Esophagus mucosa (tissue), 1 donor: ENCODE data around the gene TRIM25. TPM values are rescaled to one million over a fixed set of nuclear protein-coding genes. Genes with fewer than 3 reads are reported as not detected.

Source experiments
- ATAC-seq: fragments of 200-7000 bp; cut with Tn5 transposase; one replicate; pipeline ENCODE4 v1.9.1; 2020
- total RNA-seq: library from RNA; stranded (reverse); gene quantifications from one replicate; pipeline ENCODE4 v1.2.4, GENCODE V29; 2023
- donor health status: DM: yes; HTN: yes; CAD: no.

TRIM25 gene
- total RNA-seq, 1 donor from 2014 or later, result 50.6 TPM

DNA sequence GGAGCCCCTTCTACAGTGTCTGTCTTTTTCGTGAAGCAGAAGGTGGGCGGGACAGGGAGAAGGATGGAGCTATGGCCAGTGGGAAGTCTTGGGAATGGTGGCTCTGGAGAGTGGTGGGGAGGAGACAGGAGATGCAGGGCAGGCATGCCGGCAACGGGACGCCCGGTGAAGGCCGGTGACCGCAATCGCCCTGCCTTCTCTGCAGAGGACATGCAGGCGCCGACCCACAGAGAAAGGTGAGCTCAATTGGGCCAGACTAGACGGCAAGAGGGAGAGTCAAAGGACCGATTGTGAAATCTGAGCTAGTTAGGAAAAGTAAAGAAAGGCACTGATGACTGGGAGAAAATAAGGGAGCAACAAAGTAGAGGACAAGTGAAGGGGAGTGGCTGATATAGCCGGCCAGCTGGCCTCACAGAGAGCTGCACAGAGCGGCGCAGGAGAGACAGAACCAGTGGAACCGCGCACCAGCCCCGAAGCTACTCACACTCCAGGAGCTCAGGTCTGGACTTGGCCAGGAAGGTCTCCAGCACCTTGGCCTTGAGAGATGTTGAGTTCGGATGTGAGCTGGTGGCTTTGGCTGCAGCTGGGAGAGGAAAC lies 18.9 kb downstream of the TRIM25 start:
- no peak for ATAC-seq

DNA sequence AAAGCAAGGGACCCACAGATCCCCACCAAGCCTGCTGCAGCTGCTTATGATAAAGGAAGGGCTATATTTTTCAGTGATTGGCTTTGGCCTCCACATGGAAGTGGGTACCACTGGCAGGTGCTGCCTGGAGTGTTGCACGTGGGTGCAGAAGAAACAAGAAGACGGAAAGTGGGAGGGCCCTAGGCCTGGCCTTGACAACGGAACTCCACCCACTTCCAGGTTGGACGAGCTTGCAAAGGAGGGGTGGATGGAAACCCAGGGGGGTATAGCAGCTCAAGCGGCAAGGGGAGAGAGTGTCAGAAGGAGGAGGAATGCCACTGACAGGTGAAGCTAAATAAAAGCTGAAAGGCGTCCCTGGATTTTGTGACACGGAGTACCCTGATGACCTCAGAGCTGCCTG lies 20.3 kb downstream of the TRIM25 start:
- ATAC-seq, result no peak

DNA sequence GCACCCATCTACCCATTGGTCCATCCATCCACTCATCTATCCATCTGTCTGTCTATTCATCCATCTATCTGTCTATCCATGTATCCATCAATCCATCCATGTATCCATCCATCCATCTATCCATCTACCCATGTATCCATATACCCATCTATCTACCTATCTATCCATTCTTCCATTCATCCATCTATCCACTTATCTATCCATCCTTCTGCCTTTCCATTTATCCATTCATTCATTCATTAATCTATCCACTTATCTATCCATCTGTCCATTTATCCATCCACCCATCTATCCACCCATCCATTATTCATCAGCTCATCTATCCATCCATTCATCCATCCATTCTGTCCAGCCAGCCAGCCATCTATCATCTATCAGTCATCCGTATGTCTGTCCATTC lies 21.5 kb downstream of the TRIM25 start:
- no peak for ATAC-seq

GRCh38 chr17:56891751-56892150 lies 22.1 kb downstream of the TRIM25 start:
- ATAC-seq, result no peak

GRCh38 chr17:56890906-56891674 lies 22.8 kb downstream of the TRIM25 start:
- no peak for ATAC-seq

DNA sequence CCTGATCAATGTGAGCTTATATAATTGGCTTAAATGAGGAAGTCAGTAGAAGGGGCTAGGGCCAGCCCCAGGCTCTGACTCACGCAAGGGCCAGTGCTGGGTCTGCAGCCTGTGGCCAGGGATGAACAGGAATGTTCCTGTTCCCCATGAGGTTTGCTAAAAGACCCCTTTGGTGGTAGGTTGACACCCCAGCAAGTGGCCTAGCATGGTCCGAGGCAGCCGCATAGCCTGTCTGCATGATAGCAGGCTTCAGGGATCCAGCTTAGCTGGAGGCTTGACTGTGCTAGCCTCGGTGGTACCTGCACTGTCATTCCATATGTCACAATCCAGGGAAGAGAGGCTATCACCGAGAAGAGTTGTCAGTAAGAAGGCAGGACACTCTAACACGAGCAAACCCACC lies 23.5 kb downstream of the TRIM25 start:
- ATAC-seq, result no peak

DNA sequence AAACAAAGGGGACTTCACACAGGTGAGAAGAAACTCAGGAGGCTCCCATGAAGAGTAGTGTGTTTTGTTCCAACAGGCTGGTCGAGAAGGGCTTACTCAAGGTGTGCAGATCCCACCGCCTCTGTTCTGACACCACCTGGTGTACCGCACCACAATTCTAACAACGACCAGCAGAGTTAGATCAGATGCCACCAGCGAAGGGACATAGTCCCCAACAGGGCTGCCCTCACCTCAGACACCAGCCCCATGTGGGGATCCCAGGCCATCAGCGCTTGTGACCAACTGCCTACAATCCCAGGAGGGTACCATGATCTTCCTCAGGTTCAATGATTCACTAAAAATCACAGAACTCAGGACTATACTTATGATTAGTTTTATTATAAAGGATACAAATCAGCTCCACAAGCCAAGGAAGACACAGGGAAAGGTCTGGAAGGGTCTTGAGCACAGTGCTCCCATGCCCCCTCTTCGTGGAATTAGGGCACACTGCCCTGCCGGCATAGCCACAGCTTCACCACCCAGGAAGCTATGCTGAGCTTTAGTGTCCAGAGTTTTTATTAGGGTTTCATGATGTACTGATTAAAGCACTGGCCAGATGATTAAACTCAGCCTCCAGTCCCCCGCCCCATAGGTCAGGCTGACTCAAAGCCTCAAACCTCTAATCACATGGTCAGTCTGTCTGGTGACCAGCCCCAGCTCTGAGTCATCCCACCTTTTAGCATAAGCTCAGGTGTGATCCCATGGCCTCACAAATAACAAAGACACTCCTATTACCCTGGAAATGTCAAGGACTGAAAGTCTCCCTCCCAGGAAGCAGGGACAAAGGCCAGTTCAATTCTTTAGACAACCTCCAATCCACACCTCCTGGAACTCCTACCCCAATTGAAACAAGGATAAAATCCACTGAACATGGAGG lies 26.0 kb downstream of the TRIM25 start:
- ATAC-seq, result peak; percentile 64

- ATAC-seq, result no peak
Observed at GRCh38 chr17:56887105-56887504, 26.7 kb downstream of the TRIM25 start.

- no peak for ATAC-seq
Observed at GRCh38 chr17:56886288-56886731, 27.5 kb downstream of the TRIM25 start.

GRCh38 chr17:56885312-56885657 lies 28.6 kb downstream of the TRIM25 start:
- ATAC-seq, result no peak

DNA sequence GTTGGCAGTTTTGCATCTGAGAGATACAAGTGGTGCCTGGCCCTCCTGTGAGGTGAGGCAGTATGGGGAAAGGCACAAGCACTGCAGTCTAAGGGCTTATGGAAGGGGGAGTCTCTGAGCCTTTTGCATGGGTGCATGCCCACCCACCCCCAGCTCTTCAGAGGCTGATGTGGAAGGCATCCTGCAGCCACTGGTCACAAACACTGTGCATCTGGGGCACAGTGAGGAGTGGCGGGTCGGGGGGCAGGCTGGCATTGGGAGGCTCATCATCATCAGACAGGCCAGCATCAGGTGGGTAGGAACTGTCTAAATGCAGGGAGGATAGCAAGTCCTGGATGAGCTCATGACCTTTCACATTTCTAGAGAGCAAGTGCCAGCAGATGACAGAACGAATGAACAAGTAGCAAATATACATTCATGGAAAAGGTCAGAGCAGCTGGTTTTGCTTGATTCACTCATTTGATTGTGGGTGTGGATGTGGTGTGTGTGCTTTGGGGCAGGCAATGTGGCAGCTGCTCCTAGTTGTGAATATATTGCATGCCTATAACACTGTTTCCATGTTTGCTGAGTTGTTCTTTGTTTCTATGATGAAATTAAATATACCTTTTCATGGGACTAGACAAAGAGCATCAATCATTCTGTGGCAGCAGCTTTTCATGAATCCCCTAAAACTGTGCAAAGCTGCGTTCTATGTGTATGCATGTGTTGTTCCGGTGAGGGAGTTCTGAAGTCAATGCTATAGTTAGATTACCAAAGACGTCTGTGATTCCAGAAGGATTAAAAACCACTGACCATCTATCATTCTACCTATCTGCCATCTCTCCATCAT lies 29.2 kb downstream of the TRIM25 start:
- no peak for ATAC-seq

DNA sequence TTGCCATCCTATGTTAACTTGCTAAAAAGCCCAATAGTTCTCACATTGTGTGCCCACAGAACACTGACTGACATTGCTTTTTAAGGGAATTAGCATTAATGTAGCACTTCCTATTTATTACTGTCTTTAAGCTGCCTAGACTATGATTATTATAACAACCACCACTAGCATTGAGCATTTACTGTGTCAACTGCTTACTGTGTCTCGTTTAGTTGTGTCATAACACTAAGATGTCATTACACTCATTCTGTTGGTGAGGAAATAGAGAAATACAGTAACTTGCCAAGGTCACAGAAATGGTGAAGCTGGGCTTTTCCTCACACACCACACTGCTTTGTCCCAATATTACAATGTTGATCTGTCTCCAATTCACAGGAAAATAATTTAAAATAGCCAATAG lies 30.2 kb downstream of the TRIM25 start:
- ATAC-seq, result no peak

GRCh38 chr17:56881685-56882295 lies 32.1 kb downstream of the TRIM25 start:
- ATAC-seq, result no peak

DNA sequence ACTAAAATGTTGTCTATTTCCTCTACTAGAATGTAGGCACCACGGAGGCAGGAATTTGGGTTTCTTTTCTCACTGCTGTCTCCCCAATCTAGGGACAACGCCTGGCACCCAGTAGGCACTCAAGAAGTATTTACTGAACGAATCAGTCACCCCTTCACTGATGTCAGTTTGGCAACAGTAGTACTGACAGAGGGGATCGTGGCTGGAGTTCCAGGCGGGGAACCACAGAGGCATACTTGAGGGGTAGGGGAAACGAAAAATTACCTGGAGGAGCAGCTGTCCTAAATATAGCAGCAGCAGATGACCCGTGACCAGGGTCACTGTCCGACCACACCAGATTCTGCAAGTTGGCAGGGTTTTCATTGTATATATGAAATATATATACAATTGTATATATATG lies 33.3 kb downstream of the TRIM25 start:
- ATAC-seq, result no peak

DNA sequence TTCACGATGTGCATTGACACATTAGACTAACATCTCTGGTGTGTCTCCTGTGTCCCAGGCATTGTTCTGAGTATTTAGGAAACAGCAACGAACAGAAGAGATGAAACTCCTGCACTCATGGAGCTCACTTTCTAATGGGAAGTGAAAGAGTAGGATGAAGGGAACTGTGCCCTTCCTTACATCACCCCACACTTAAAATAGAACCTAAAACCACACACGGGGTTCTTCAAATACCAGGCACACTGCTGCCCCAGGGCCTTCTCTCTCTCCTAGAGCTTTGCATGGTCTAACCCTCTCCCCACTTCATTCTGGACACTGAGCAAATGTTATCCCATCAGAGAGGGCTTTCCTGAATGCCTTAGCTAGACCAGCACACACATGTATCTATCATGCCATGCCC lies 33.7 kb downstream of the TRIM25 start:
- ATAC-seq, result no peak

- ATAC-seq, result no peak
Observed at GRCh38 chr17:56879280-56879679, 34.6 kb downstream of the TRIM25 start.

- no peak for ATAC-seq
Observed at GRCh38 chr17:56876766-56877179, 37.1 kb downstream of the TRIM25 start.

GRCh38 chr17:56870081-56870651 lies 43.7 kb downstream of the TRIM25 start:
- no peak for ATAC-seq

GRCh38 chr17:56868716-56869115 lies 45.1 kb downstream of the TRIM25 start:
- ATAC-seq, result no peak

DNA sequence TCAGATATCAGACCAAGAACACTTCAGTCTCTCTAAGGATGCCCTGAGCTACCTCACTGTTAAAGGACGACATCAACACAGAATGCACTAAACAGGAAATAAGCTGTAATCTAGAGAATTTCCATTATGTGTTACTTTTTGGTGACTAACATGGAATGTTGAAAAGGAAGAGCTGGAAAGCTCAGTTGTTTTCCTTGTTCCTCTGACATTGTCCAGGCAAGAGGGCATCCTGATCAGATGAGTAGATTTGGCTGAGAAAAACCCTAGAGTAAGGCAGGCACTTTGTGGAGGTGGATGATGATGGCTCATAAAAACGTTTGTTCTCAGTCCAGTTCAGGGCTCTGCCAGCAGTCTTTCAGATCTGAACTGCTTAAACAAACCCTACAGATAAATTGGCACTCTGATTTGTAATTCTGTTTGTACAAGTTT lies 45.9 kb downstream of the TRIM25 start:
- ATAC-seq, result peak; percentile 32

GRCh38 chr17:56866496-56866895 lies 47.4 kb downstream of the TRIM25 start:
- no peak for ATAC-seq

DNA sequence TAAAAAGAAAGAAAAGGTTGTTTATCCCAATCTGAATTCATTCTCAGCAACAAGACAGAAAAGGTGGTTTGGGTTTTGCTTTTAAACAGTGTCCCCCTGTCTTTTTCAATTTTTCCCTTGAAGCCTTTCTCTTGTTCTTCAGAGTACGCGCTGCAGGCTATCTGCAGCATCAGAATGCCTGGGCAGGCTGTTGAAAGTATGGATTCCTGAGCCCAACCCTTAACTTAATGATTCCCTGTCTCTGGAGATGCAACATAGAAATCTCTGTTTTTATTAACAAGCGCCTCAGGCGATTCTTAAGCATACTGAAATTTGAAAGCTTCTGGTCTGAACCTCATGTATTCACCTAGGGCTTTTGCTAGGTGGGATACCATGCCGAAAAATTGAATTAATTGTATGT lies 47.8 kb downstream of the TRIM25 start:
- ATAC-seq, result no peak
